Cardiac muscle cell (in vitro differentiated cells and primary cell): ENCODE data around the gene RAB28. TPM values are rescaled to one million over a fixed set of nuclear protein-coding genes. Genes with fewer than 3 reads are reported as not detected.

ENCODE experiments used
- DNase-seq, 2 donors: peaks; one replicate each; pipeline versions ENCODE4 v3.0.0 to v3.0.0-alpha.2; 2010 to 2017; ENCODE audit warnings: low read depth in 1 of 2, low spot score in 1 of 2
- H3K27ac ChIP-seq: fragments of 200-600 bp; sonication (generic); 2 replicates; pipeline ENCODE4 v1.5.1; 2016
- H3K27me3 ChIP-seq: fragments of 200-600 bp; sonication (generic); 2 replicates; pipeline ENCODE4 v1.6.0; 2016; ENCODE audit warnings: control low read depth
- H3K36me3 ChIP-seq: fragments of 200-600 bp; sonication (generic); 2 replicates; pipeline ENCODE4 v1.5.1; 2016; ENCODE audit warnings: control low read depth
- H3K4me1 ChIP-seq: fragments of 200-600 bp; sonication (generic); 2 replicates; pipeline ENCODE4 v1.8.1; 2017; ENCODE audit warnings: low read depth, mild to moderate bottlenecking, mixed run types
- H3K4me3 ChIP-seq: fragments of 200-600 bp; sonication (generic); 2 replicates; pipeline ENCODE4 v1.5.1; 2016; ENCODE audit warnings: mild to moderate bottlenecking
- H3K9me3 ChIP-seq: fragments of 200-600 bp; sonication (generic); 2 replicates; pipeline ENCODE4 v1.5.1; 2017; ENCODE audit warnings: low read depth, mild to moderate bottlenecking, control low read depth
- CTCF ChIP-seq: IDR thresholded peaks from 2 replicates; pipeline ENCODE4 v1.5.1; 2012; ENCODE audit warnings: low read depth, mild to moderate bottlenecking, low read length
- polyA plus RNA-seq: library from polyadenylated mRNA; unstranded; fragments of >200 nt; fragmentation: Nextera tagmentation; extraction: Ambion mirVana; gene quantifications from 2 replicates; pipeline ENCODE4 v1.2.1, GENCODE V29; 2016
- total RNA-seq: library from RNA; depleted of rRNA; stranded (reverse); fragments of >200 nt; gene quantifications from 2 replicates; pipeline ENCODE4 v1.2.3, GENCODE V29; 2016

The RAB28 gene
- total and polyA plus RNA-seq, 2 experiments from 2014 or later, result 20.3 to 33.0 TPM

- H3K27me3 ChIP-seq, result no peaks in the 10 kb centered on the region
- no peak for TF ChIP-seq CTCF
Observed at GRCh38 chr4:13340672-13341071, 143.5 kb downstream of the RAB28 start.

GRCh38 chr4:13331827-13332226 lies 152.3 kb downstream of the RAB28 start:
- no peaks in the 10 kb centered on the region for H3K27me3 ChIP-seq
- H3K27ac ChIP-seq, result no peak overlapping the region
- no peak overlapping the region for H3K4me3 ChIP-seq
- no peaks in the 10 kb centered on the region for H3K9me3 ChIP-seq
- no peak for TF ChIP-seq CTCF
- no peak for DNase-seq
- no peaks in the 10 kb centered on the region for H3K4me1 ChIP-seq
- no peaks in the 10 kb centered on the region for H3K36me3 ChIP-seq

More at GRCh38 chr4:13340672-13341071, 143.5 kb downstream of the RAB28 start:
- Histone ChIP-seq H3K27ac (no peak overlapping the region), H3K9me3 (no peaks in the 10 kb centered on the region), H3K4me1 (no peaks in the 10 kb centered on the region), H3K4me3 (no peak overlapping the region), H3K36me3 (no peaks in the 10 kb centered on the region)
- no peak for DNase-seq

- Histone ChIP-seq H3K36me3 (no peaks in the 10 kb centered on the region), H3K4me1 (peaks cover 11% of the 10 kb centered on the region), H3K4me3 (no peak overlapping the region), H3K27me3 (no peaks in the 10 kb centered on the region), H3K9me3 (no peaks in the 10 kb centered on the region), H3K27ac (no peak overlapping the region)
- no peak for TF ChIP-seq CTCF
- peak in 1 of 2 donors; percentile 31 for DNase-seq
Observed at GRCh38 chr4:13329963-13330362, 154.2 kb downstream of the RAB28 start.

GRCh38 chr4:13329340-13329850 lies 154.7 kb downstream of the RAB28 start:
- H3K4me3 ChIP-seq, result no peak overlapping the region
- H3K27me3 ChIP-seq, result no peaks in the 10 kb centered on the region
- DNase-seq, result no peak
- no peaks in the 10 kb centered on the region for H3K9me3 ChIP-seq
- no peak for TF ChIP-seq CTCF
- no peaks in the 10 kb centered on the region for H3K36me3 ChIP-seq
- peaks cover 11% of the 10 kb centered on the region for H3K4me1 ChIP-seq
- no peak overlapping the region for H3K27ac ChIP-seq

- Histone ChIP-seq H3K27ac (no peak overlapping the region), H3K4me3 (no peak overlapping the region), H3K36me3 (no peaks in the 10 kb centered on the region), H3K27me3 (no peaks in the 10 kb centered on the region), H3K4me1 (peaks cover 11% of the 10 kb centered on the region), H3K9me3 (no peaks in the 10 kb centered on the region)
- no peak for TF ChIP-seq CTCF
- no peak for DNase-seq
Observed at GRCh38 chr4:13328591-13328990, 155.5 kb downstream of the RAB28 start.
